Retinal pigment epithelial cell (primary cell): Measurements from ENCODE around the gene TSHZ3.

Experiments used
- DNase-seq: peaks from one replicate; pipeline ENCODE4 v3.0.0-alpha.2; 2010; ENCODE audit warnings: low read depth
- H3K4me3 ChIP-seq: 2 replicates; pipeline ENCODE4 v1.5.1; 2011; ENCODE audit warnings: mild to moderate bottlenecking, low read length, control low read depth, moderate library complexity
- CTCF ChIP-seq: conservative IDR thresholded peaks from 2 replicates; pipeline ENCODE4 v1.5.1; 2011; ENCODE audit warnings: low read depth, low read length, control low read depth, inconsistent platforms

TSHZ3 gene

DNA sequence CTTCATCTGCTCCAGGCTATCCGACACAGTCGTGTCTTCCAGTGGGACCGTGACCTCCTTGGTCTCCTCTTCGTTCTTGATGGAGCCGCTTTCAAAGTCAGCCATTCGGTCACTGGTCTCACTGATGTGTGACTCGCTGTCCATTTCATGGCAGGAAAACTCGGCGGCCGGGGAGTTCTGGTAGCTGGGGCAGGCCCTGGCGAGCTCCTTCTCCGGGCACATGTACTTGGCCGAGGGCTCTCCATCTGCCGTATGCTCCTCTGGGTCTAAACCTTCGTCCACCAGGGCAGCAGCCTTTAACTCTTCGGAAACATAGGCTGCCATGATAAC is 69.8 kb downstream of the TSHZ3 start:
- TF ChIP-seq CTCF: no peak
- no peak overlapping the region for H3K4me3 ChIP-seq
- DNase-seq: no peak

GRCh38 chr19:31278555-31279435 is 70.4 kb downstream of the TSHZ3 start:
- no peak for TF ChIP-seq CTCF
- no peak for DNase-seq
- no peak overlapping the region for H3K4me3 ChIP-seq

- no peak for TF ChIP-seq CTCF
- DNase-seq: no peak
- H3K4me3 ChIP-seq: no peak overlapping the region
These were observed 71.7 kb downstream of the TSHZ3 start for GRCh38 chr19:31277516-31277915.

DNA sequence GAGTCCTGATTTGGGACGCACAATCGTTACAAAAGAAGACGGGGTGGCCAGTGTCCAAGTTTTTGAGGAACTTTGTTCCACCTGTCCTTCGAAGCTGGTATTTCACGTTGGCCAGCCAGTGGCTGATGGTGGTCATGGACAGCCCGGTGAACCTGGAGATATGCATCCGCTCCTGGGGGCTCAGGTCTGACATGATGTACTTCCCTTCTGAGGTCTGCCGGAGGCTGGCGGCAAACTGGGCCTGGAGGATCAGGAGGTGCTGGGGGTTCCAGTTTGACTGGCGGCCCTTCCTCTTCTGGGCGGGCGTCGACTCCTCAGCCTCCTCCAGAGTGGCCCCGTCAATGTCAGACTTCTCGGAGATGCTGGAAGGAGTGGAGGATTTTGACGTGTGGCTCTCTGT is 72.4 kb downstream of the TSHZ3 start:
- DNase-seq: no peak
- no peak overlapping the region for H3K4me3 ChIP-seq
- no peak for TF ChIP-seq CTCF

GRCh38 chr19:31275068-31275334 is 74.2 kb downstream of the TSHZ3 start:
- H3K4me3 ChIP-seq: no peak overlapping the region
- no peak for TF ChIP-seq CTCF
- no peak for DNase-seq

DNA sequence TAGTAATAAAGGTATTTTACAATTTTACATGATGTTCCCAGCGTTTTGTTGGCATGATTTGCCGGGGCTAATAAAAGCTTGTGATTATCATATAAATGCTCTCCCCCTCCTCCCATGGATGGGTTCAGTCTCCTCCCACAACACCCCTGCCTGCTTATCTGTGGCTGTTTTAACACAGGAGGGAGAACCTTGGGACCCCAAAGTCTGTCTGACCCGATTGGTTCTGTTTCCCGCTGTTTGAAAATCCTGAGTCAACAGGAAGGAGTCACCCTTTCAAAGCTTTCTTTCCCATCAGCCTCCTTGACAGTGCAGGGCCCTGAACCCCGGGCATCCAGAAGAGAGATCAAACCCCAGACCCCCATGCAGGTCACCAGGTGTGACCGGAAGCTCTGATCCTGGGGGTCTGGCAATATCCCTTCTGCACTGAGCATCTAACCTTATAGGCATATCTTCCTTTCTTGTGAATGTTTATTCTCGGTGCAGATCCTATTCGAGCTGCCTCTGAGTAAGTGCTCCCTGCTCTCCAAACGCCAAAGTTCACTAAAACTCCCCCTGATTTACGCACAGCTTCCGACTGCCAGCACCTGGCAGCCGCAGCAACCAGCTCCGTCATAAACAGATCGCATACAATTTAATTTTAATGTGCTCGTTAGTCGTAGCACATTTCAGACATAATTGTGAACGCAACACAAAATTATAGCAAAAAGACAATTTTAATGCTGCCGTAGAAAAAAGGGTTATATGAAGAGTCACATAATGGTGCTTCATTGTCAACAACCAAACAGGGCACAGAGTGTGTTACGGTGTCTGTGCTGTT is 74.8 kb downstream of the TSHZ3 start:
- no peak for TF ChIP-seq CTCF

More for the DNA sequence above, 74.8 kb downstream of the TSHZ3 start:
- H3K4me3 ChIP-seq: no peak overlapping the region
- no peak for DNase-seq
